Fibroblast of lung (primary cell): ENCODE data around the gene RTP2.

ENCODE experiments used
- EZH2 ChIP-seq: IDR thresholded peaks from 2 replicates; pipeline ENCODE4 v1.5.1; 2012; ENCODE audit warnings: low read length, control low read depth, mild to moderate bottlenecking; ENCODE audit errors: missing control alignments
- TF ChIP-seq, protein P1 (sequence below), 2 donors: IDR thresholded peaks in 1 of 2; conservative IDR thresholded peaks in 1 of 2; 1 replicate in 1 of 2; 2 replicates in 1 of 2; pipeline ENCODE4 v1.5.1; 2011 to 2012; ENCODE audit warnings: low read length in 2 of 2, control low read depth in 1 of 2, inconsistent platforms in 1 of 2, low read depth in 1 of 2, mild to moderate bottlenecking in 1 of 2

DNA sequence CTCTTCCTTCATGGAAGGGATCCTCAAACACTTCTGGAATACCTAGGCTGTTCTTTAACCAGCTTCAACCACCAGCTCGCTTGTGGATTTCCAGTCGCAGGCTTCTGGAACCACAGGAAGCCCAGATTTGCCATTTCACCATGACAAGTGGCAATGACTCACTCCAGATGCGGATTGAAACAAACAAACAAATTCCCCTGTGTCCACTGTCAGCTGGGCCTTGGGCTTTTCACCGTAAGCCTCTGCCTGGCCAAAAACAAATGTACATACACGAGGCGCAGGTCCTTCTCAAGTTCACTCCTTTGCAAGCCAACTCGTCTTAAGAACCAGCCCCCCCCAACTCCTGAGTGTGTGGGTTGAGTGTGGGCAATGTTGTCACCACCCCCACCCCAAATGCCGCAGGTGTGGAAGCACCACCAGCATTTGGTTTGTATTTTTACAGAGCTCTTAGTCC, 34.1 kb upstream of the RTP2 start:
- TF ChIP-seq, protein P1, sequence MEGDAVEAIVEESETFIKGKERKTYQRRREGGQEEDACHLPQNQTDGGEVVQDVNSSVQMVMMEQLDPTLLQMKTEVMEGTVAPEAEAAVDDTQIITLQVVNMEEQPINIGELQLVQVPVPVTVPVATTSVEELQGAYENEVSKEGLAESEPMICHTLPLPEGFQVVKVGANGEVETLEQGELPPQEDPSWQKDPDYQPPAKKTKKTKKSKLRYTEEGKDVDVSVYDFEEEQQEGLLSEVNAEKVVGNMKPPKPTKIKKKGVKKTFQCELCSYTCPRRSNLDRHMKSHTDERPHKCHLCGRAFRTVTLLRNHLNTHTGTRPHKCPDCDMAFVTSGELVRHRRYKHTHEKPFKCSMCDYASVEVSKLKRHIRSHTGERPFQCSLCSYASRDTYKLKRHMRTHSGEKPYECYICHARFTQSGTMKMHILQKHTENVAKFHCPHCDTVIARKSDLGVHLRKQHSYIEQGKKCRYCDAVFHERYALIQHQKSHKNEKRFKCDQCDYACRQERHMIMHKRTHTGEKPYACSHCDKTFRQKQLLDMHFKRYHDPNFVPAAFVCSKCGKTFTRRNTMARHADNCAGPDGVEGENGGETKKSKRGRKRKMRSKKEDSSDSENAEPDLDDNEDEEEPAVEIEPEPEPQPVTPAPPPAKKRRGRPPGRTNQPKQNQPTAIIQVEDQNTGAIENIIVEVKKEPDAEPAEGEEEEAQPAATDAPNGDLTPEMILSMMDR (conservative IDR thresholded peaks at IDR 0.05 in 1 of 2, IDR thresholded peaks at IDR 0.05 in 1 of 2; ENCODE audit: low read depth in 1 of 2, low read length in 2 of 2): no peak
- no peak for TF ChIP-seq EZH2
